Femur (tissue), 1 donor: ENCODE results near the gene NWD2.
"Not testable (repeated sequence)": the region's sequence is repeated elsewhere in the genome, so short reads cannot be mapped to it uniquely, and the experiment has no call there.

Source experiments
- DNase-seq: peaks from one replicate; pipeline ENCODE4 v3.0.0-alpha.2; 2017

Gene NWD2

DNA sequence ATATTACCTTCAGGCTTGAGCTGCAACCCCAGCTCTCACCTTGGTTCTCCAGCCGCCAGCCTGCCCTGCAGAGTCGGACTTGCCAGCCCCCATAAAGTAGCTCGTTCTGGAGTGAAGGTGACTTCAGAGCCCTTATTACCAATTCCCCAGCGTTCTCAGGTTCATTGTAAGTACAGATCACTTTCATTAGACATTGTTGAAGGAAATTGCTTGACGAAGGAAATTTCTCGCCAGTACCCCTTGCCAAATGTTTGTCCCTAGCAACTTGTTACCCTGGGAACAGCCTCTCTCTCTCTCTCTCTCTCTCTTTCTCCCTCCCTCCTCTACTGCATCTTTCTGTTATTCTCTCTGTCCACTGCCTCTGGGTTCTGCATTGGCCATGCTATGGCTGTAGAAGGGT, 153.0 kb downstream of the NWD2 start:
- DNase-seq: no peak

DNA sequence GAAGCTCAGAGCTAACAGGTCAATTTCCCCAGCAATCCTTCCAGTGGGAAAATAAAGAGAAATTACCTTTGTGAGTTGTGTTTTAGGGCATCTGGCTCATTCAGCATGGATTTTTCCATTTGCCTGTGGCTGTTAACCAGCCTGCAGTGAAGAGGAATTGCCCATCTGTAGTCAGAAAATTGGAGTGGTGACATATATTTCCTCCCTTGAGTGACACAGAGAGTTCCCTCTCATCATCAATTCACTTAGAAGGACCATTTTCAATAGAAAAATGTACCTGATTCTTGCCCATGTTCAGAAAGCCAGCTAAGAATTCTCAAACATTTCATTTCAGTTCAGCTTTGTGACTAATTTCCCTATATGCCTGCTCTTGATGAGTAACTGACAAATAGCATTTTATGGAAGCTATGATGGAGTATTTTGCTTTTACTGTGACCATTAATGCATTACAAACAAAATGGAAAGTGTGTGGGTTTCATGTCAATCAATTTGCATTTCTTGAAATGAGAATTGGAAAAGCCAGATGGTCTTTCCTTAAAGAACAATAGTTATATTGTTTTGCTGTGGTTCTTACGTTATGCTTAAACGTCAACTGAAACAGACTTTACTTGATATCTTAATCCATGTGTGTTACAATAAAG, 155.8 kb downstream of the NWD2 start:
- no peak for DNase-seq

DNA sequence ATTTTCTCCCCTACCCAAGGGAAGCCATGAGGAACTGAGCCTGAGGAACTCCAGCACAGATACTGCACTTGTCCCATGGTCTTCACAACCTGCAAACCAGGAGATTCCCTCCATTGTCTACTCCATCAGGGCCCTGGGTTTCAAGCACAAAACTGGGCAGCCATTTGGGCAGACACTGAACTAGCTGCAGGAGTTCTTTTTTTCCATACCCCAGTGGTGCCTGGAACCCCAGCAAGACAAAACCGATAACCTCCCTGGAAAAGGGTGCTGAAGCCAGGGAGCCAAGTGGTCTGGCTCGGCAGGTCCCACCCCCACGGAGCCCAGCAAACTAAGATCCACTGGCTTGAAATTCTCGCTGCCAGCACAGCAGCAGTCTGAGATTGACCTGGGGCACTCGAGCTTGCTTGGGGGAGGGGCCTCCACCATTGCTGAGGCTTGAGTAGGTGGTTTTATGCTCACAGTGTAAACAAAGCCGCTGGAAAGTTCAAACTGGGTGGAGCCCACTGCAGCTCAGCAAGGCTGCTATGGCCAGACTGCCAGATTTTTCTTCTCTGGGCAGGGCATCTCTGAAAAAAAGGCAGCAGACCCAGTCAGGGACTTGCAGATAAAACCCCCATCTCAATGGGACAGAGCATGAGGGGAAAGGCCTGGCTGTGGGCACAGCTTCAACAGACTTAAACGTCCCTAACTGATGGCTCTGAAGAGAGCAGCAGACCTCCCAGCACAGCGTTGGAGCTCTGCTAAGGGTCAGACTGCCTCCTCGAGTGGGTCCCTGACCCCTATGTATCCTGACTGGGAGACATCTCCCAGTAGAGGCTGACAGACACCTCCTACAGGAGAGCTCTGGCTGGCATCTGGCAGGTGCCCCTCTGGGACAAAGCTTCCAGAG, 163.6 kb downstream of the NWD2 start:
- not testable (repeated sequence) for DNase-seq

DNA sequence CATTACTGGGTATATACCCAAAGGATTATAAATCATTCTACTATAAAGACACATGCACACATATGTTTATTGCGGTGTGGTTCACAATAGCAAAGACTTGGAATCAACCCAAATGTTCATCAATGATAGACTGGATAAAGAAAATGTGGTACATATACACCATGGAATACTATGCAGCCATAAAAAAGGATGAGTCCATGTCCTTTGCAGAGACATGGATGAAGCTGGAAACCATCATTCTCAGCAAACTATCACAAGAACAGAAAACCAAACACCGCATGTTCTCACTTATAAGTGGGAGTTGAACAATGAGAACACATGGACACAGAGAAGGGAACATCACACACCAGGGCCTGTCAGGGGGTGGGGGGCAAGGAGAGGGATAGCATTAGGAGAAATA, 169.1 kb downstream of the NWD2 start:
- DNase-seq: not testable (repeated sequence)

DNA sequence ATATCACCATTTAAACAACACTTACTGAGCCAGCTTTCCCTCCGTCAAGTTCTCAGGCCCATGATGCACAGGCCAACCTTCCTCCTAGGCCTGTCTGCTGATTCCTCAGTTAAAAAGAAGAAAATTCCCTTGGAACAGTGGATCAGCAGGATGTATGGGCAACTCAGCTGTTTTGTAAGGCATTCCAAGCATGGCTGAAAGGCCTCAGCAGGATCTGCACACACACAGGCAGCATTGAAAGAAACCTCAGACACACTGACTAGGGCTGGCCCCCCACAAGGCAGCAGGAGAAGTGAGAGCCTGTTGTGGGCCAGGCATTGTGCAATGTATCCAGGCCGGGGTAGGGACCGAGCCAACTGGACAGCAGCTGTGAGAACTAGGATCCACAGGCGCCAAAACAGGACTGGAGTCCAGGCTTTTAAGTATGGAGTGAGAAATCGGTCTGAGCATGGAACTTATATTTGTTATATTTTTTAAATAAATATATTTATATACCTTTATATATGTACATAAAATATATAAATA, 171.4 kb downstream of the NWD2 start:
- DNase-seq: no peak

DNA sequence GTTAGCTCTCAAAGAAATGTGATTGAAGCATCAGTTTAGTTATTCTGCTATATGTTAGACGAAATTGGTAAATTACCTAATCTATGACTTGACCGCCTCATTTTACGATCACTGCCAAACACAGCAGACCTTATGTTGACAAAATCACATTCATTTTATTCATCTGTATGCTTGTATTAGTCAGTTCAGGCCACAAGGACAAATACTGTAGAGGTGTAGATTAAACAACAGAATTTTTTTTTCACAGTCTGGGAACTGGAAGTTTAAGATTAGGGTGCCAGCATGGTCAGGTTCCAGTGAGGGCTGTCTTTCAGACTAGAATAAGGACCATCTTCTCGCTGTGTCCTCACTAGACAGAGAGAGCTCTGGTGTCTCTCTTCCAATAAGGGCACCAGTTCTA, 177.1 kb downstream of the NWD2 start:
- no peak for DNase-seq

DNA sequence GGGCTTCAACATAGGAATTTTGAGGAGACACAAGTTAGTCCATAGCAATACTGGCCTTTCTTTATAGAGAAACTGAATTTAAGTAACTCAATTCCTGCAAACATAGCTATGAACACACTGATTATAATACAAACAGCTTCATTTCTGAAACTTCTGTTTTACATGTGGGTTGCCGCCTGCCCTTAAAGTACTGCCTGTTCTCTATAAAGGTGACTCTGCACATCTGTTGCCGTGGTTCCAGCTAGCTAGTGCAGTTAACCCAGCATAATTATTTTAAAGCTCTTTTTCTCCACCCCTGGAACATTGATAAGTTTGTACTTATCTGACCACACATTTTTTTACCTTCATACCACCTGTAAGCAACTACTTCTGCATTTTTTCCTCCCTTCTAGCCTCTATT, 177.6 kb downstream of the NWD2 start:
- DNase-seq: no peak

DNA sequence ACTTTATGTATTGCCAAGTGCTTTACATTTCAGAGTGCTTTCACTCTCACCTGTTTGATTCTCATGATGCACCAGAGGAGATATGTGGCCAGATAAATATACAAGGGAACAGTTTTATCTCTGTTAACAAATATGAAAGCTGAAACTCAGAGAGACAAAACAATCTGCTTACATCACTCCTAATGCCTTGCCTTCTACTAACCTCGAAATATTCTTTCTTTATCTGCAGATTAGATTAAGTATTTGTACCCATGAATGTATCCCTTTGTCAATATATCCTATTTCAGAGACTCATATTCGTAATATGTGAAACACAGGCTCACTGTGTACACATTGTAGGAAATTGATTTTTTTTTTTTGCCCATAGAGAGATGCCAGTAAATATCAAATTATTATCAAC, 178.1 kb downstream of the NWD2 start:
- DNase-seq: no peak

DNA sequence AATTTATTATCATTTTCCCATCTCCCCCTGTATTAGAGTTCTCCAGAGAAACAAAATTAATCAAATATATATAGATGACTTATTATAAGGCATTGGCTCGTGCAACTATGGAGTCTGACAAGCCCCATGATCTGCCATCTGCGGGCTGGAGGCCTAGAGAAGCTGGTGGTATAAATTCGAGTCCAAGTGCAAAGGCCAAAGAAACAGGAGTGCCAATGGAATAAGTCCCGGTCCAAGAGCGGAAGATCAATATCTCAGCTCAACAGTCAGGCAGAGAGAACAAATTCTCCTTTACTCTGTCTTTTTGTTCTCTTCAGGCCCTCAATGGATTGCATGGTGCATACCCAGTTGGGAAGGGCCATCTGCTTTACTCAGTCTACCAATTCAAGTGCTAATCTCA, 178.8 kb downstream of the NWD2 start:
- DNase-seq: no peak

DNA sequence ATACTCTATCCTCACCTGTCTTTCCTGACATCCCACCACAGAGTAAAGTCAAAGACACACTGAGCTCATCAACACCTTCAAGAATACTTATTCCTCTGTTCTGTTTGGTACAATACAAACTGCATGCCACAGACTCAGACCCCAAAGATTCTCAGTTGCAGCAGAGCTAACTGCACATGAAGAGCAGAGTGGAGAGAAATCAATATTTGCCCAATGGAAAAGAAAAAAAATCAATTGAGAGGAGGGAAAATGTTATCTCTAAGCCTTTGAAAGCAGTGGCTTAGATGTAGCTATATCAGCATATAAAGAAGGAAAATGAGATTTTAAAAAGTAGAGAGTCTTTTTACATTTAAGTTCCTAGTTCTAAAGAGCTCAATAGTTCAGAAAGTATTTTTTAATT, 180.2 kb downstream of the NWD2 start:
- DNase-seq: no peak

DNA sequence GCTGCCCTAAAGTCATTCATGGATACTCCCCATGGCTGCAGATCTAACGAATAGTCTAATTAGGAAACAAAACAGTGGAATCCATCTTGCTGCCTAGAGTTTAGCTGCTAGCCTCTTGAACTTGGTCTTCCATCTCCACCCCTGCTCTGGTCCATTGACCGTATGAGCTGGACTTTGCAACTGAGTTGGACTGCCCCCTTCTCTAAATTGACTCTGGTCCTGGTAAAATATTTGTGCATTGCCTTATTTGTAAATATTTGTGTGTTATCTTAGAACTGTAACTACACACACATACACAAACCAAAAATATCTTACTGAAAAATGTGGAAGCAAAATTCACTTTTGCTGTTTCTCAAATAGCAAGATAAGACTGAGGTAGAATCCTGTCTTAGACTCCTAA, 181.3 kb downstream of the NWD2 start:
- no peak for DNase-seq

DNA sequence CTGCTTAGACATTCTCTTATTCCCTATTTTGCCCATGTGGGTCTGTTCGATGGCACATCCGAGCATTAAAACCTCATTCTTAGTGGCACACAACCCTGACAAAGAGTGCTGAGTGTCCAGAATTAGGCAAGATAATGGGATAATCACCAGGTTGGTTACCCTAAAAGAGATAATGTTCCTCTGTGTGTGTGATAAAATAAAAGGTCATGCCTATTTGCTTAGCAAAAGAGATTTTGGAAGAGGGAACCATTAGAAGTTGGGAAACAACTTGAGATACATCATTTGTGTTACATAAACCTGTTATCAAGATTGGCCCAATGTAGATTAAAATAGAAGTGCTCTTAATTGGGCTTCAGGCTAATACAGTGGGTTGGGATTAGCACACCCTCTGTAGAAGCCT, 182.7 kb downstream of the NWD2 start:
- DNase-seq: no peak

DNA sequence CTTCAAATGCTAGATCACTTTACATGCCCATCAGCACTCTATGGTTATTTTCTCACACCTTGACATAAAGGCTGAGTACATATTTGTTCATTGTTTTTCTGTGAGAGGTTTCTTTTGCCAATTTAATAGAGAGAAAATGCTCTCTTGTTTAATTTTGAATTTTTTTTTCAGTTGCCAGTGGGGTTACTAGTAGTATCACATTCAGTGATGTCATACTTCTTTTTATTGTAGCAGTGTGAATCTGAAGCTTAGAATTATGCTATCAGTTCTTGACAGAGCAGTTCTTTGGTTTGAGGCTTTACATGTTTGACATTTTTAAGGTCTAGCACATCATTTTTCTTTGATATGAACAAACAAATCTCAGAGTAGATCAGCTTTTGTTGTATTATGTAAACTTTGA, 185.4 kb downstream of the NWD2 start:
- DNase-seq: no peak

DNA sequence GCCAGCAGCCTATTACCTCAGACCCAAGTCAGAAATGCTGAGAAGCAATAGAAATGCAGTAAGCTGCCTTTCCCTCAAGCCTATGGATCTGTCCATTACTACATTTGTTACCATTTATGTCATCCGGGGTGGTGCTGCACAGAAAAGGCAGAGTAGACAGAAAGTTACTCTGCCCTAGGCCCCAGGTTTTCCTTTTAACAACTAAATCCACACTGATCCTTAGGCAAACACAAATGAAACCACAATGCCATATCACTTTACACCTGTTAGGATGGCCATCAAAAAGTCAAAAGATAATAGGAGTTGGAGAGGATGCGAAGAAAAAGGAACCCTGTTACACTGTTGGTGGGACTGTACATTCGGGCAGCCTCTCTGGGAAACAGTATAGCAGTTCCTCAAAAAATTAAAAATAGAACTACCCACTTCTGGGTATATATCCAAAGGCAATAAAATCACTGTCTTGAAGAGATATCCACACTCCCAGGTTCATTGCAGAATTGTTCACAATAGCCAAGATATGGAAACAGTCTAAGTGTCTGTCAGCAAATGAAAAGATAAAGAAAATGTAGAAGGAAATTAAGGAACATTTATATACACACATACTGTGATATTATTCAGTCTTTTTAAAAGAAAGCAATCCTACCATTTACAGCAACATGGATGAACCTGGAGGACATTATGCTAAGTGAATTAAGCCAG, 186.3 kb downstream of the NWD2 start:
- DNase-seq: no peak

DNA sequence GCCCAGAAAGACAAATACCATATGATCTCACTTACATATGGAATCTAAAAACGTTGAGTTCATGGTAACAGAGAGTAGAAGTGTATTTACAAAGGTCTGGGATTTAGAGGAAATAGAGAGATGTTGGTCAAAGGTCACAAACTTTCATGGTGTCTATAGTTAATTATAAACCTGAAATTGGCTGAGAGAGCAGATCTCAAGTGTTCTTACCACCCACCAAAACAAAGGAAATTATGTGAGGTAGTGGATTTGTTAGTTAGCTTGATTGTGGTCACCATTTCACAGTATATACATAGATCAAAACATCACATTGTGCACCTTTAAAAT, 186.8 kb downstream of the NWD2 start:
- DNase-seq: no peak

DNA sequence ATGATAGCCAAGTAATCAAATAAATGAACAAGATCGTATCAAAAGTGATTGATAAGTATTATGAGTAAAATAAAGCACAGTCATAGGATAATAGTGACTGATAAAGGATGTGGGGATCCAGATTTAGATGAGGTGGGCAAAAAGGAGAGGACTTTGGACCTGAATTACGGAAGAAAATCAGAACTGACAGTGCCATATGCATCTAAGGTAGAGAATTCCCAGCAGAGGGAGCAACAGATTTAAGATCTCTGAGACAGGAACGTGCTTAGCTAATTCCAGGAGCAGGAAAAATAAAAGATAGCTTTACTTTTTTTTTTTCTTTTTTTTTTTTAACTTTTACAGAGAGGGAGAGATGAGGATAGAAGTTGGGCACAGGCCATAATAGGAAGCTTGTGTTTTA, 189.9 kb downstream of the NWD2 start:
- DNase-seq: no peak

DNA sequence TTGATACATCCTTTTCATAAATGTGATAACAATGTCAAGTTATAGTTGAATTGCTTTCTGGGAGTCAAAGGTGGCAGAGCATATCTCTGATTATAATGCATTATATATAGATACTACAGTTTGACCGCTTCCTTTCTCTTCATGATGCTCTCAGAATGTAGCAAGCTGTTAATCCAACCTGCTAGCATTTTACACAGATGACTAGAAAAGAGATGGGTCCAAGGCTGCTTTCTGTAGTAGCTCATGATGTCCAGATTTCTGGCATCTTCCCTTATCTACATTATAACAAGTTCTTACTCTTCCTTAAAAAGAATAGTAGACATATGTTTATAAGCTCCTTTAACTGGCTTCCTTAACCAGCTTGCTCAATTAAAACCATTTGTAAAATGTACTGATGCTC, 192.0 kb downstream of the NWD2 start:
- DNase-seq: no peak

DNA sequence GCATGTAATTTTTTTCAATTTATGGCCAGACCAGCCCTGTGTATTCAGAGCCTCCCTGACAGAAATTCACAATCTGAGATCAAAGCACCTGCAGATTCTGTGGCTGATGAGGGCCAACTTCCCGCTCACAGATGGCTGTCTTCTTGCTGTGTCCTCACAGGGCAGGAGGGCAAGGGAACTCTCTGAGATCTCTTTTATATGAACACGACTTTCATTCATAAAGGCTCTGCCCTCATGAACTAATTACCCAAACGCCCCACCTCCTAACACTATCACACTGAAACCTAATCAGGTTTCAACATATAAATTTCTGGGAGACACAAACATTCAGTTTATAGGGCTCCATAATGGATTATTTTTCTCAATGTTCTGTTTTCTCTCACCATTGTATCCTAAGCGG, 192.6 kb downstream of the NWD2 start:
- DNase-seq: no peak

DNA sequence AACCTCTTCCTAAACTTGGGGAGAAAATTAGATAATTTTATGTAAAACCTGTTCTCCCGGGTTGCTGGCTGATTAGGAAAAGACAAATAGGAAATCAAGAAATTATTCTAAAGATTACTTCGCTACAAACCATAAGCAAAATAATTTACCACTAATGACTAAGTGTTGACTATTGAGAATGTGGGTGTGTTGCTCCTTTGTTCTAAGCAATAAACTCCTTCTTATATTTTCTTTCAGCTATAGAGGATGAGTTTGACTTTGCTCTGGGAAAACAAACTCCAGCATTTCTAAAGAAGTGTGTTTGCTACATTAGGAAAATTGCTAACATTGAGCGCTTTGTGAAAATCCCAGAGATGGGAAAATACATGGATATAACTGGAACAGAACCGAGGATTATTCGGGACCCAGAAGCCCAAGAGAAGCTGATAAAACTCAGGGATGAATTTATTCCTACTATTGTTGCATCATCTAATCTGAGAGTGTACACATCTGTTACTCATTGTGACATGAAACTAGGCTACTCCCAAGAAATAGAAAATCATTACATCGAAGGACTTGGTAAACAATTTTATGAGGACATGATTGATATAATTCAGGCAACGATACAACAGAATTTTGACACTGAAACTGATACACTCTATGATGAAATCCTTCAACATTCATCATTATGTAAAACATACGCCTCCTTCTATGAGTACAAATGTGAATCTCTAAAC, 194.2 kb downstream of the NWD2 start:
- DNase-seq: no peak

DNA sequence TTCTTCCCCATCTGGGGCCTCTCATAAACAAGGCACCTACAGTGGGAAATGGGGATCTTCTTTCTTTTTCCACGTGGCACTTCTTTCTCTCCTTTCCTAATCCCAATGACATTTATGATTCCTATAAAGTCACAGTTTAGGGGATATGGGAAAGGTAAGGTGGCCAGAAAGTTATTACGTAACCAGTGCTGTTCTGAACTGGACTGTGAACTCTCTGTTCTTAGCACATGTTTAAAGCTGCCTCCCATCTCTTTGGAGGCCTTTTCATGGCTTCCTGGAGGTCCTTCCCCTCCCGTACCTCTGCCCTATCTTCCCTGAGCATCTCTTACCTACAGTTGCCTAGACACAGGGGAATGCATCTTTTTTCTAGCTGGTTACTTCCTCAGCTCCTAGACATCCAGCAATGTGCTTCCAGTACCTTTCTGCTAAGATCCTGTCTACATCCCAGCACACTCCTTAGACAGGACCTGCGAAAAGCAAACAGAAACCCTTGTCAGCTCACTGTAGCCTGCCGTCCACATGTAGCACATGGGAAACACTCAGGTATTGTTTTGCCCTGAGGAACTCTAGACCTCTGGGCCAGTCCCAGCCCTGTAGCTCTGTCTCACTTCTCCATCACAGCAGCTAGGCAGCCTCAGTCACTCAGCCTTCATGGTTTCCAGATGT, 195.4 kb downstream of the NWD2 start:
- no peak for DNase-seq

DNA sequence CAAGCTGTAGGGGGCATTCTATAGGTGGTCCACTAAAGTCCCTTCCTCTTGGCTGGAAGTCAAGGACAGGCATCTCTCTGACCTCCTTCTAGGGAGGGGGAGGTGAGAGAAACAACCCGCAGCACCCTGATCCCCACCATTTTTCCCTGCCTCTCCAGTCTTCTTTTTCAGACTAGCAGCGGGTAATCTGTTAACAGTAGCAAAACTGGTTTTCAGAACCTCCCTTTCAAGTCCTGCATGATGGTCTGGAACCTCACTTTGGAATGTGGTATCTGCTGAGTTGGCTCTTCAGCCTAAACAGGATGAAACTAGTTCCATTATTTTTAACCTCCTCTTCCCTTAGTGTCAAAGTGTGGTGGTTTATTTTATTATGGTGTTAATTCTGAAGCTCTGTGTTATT, 196.0 kb downstream of the NWD2 start:
- DNase-seq: no peak

DNA sequence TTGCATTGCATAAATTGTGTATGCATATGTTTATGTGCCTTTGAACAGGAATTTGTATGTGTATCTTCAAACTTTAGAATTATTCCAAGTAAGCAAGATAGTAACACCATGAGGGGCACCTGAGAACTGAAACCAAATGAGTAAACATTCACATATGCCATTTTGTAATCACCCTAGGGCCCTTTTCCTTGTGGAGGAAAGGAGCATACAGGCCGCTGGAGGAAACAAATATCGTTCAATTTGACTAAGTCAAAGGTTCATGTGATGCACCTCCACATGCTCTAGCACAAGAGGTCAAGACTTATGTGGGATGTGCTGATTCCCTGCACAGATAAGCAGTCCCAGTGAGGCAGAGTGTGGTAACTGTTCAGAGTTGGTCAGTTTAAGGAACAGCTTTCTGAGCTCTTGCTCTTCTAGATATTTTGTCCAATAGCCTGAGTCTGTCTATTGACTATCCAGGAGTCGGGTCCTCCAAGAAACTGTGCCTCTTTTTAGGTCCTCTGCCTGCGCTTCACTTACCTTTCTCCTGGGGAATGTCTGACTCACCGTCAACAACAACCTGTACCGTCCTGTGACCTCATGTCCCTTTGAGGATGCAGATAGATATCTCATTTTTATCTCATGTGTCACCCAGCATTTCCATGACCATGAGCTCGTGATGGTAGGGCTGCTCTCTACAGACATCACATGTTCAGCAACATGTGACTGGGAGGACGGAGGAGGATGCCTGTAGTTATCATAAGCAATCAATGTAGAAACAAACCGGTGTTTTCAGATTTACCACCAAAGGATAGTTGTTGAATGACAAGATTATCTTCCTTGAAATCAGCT, 196.9 kb downstream of the NWD2 start:
- no peak for DNase-seq
